Mesenchymal stem cell (in vitro differentiated cells and primary cell): Measurements from ENCODE around the gene RPS6KA5.

Experiments used
- DNase-seq: peaks from one replicate; pipeline ENCODE4 v3.0.0-alpha.2; 2013
- H2AFZ ChIP-seq: one replicate; pipeline ENCODE4 v1.6.1; 2013; ENCODE audit warnings: low read depth, mild to moderate bottlenecking, control low read depth, inconsistent platforms, low read length, moderate library complexity
- H2AK5ac ChIP-seq: 2 replicates; pipeline ENCODE4 v1.6.1; 2013; ENCODE audit warnings: low read length, moderate library complexity, mild to moderate bottlenecking, inconsistent platforms; ENCODE audit not compliant: severe bottlenecking
- H2BK120ac ChIP-seq: one replicate; pipeline ENCODE4 v1.6.1; 2013; ENCODE audit warnings: low read depth, mild to moderate bottlenecking, inconsistent platforms, low read length, moderate library complexity
- H2BK12ac ChIP-seq, 2 experiments: one replicate each; pipeline ENCODE4 v1.6.1; 2013; ENCODE audit warnings: inconsistent platforms in 2 of 2, low read length in 2 of 2, mild to moderate bottlenecking in 2 of 2, moderate library complexity in 2 of 2, control low read depth in 1 of 2
- H2BK15ac ChIP-seq: one replicate; pipeline ENCODE4 v1.6.1; 2013; ENCODE audit warnings: mild to moderate bottlenecking, low read depth, inconsistent platforms; ENCODE audit not compliant: poor library complexity, severe bottlenecking
- H2BK5ac ChIP-seq: 2 replicates; pipeline ENCODE4 v1.6.1; 2013; ENCODE audit warnings: low read depth, mild to moderate bottlenecking, low read length, control low read depth, inconsistent platforms; ENCODE audit not compliant: poor library complexity, severe bottlenecking
- H3K14ac ChIP-seq, 2 experiments: one replicate each; pipeline ENCODE4 v1.6.1; 2013; ENCODE audit warnings: inconsistent platforms in 2 of 2, low read length in 2 of 2, control low read depth in 1 of 2, mild to moderate bottlenecking in 1 of 2, moderate library complexity in 1 of 2
- H3K18ac ChIP-seq, 2 experiments: one replicate each; pipeline ENCODE4 v1.6.1; 2013; ENCODE audit warnings: inconsistent platforms in 2 of 2, low read length in 2 of 2, control low read depth in 1 of 2, low read depth in 1 of 2, mild to moderate bottlenecking in 1 of 2
- H3K23ac ChIP-seq, 2 experiments: one replicate each; pipeline ENCODE4 v1.6.1; 2013; ENCODE audit warnings: inconsistent platforms in 2 of 2, low read length in 2 of 2, mild to moderate bottlenecking in 2 of 2, moderate library complexity in 2 of 2, control low read depth in 1 of 2
- H3K27ac ChIP-seq: 2 replicates; pipeline ENCODE4 v1.5.1; 2013; ENCODE audit warnings: mild to moderate bottlenecking, moderate library complexity, low read length, control low read depth, inconsistent platforms; ENCODE audit not compliant: poor library complexity, severe bottlenecking
- H3K27me3 ChIP-seq, 2 experiments: 2 replicates each; pipeline versions ENCODE4 v1.6.1 to v1.7.0; 2013; ENCODE audit warnings: low read length in 2 of 2, mild to moderate bottlenecking in 2 of 2, moderate library complexity in 2 of 2, control low read depth in 1 of 2, inconsistent platforms in 1 of 2; ENCODE audit not compliant: control insufficient read depth in 1 of 2, insufficient read depth in 1 of 2
- H3K36me3 ChIP-seq, 2 experiments: 2 replicates each; pipeline versions ENCODE4 v1.6.1 to v1.7.0; 2013; ENCODE audit warnings: low read length in 2 of 2, control low read depth in 1 of 2, inconsistent platforms in 1 of 2, low read depth in 1 of 2, mild to moderate bottlenecking in 1 of 2; ENCODE audit not compliant: insufficient read depth in 2 of 2, control insufficient read depth in 1 of 2
- H3K4ac ChIP-seq, 2 experiments: one replicate each; pipeline ENCODE4 v1.6.1; 2013; ENCODE audit warnings: inconsistent platforms in 2 of 2, low read length in 2 of 2, mild to moderate bottlenecking in 2 of 2, moderate library complexity in 2 of 2, control low read depth in 1 of 2, low read depth in 1 of 2
- H3K4me1 ChIP-seq: 2 replicates; pipeline ENCODE4 v1.6.1; 2013; ENCODE audit warnings: low read depth, low read length, control low read depth; ENCODE audit not compliant: control insufficient read depth, insufficient read depth
- H3K4me2 ChIP-seq: 2 replicates; pipeline ENCODE4 v1.6.1; 2013; ENCODE audit warnings: low read length, mild to moderate bottlenecking, inconsistent platforms; ENCODE audit not compliant: poor library complexity, severe bottlenecking
- H3K4me3 ChIP-seq, 2 experiments: 2 replicates each; pipeline versions ENCODE4 v1.5.1 to v1.7.0; 2013; ENCODE audit warnings: low read length in 2 of 2, mild to moderate bottlenecking in 2 of 2, control low read depth in 1 of 2, low read depth in 1 of 2; ENCODE audit not compliant: insufficient read depth in 1 of 2
- H3K79me1 ChIP-seq: replicated peaks from 2 replicates; pipeline ENCODE4 v1.6.1; 2013; ENCODE audit warnings: mild to moderate bottlenecking, control low read depth, low read length, inconsistent platforms; ENCODE audit not compliant: poor library complexity, severe bottlenecking
- H3K9ac ChIP-seq: 2 replicates; pipeline ENCODE4 v1.7.0; 2013; ENCODE audit warnings: mild to moderate bottlenecking, low read length, moderate library complexity
- H3K9me3 ChIP-seq: 2 replicates; pipeline ENCODE4 v1.7.0; 2013; ENCODE audit warnings: mild to moderate bottlenecking, low read length; ENCODE audit not compliant: control insufficient read depth
- H4K8ac ChIP-seq: one replicate; pipeline ENCODE4 v1.6.1; 2013; ENCODE audit warnings: inconsistent platforms, mild to moderate bottlenecking, low read length, moderate library complexity
- H4K91ac ChIP-seq: one replicate; pipeline ENCODE4 v1.6.1; 2013; ENCODE audit warnings: mild to moderate bottlenecking, low read length, inconsistent platforms
- WGBS: methylation state at CpG from one replicate; pipeline ENCODE4 v1.1.7; 2013; ENCODE audit warnings: mixed read lengths; 5-methylcytosine and 5-hydroxymethylcytosine counted together

Gene RPS6KA5

DNA sequence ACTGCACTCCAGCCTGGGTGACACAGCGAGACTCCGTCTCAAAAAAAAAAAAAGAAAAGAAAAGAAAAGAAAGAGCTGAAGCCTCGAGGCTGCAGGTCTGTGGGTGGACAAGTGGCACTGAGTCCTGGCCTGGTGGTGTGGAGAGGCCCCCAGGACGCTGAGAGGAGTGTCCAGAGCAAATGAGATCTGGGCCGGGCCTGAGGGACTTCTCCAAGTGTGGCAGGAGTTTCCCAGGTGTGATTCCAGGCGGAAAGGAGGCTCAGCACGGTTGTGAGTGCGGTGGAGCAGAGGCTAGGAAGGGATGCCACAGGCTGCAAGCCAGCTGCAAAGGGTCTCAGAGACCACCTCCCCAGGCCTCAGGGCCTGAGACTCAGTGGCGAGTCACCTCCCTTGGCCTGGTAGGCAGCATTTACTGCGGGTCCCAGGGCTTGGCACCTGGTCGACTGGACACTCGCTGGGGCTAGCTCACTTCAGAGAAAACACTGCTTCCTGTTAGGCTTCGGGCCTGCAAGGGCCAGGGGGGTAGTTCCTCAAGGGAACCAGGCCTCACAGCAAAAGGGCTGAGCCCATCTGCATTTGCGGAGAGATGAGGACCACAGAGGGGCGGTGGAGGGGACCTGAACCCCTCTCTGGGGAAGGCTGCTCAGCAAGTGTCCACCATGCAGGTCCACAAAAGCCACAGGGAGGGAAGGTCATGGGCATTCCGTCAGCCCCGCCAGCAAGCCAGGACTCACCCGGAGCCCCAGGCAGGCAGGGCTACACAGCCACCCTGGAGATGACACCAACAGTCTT, 256.0 kb downstream of the RPS6KA5 start:
- peak overlapping the region; percentile 48 for H4K91ac ChIP-seq
- H3K4ac ChIP-seq: peak overlapping the region in 1 of 2 experiments; percentile 30
- H2AK5ac ChIP-seq: no peak overlapping the region
- H3K14ac ChIP-seq: peak overlapping the region in 1 of 2 experiments; percentile 46
- H3K23ac ChIP-seq: no peak overlapping the region
- no peak overlapping the region for H2BK15ac ChIP-seq
- H3K4me2 ChIP-seq: no peak overlapping the region
- H2BK120ac ChIP-seq: no peak overlapping the region
- H3K9me3 ChIP-seq: no peaks in the 10 kb centered on the region
- peak overlapping the region in 1 of 2 experiments; percentile 34 for H2BK12ac ChIP-seq
- no peak overlapping the region for H2AFZ ChIP-seq
- H3K9ac ChIP-seq: no peak overlapping the region
- peak overlapping the region; percentile 33 for H4K8ac ChIP-seq
- H3K18ac ChIP-seq: peak overlapping the region in 1 of 2 experiments; percentile 26
- no peak overlapping the region for H2BK5ac ChIP-seq
- H3K27ac ChIP-seq: no peak overlapping the region
- peaks cover 0 to 8% of the 10 kb centered on the region in 2 experiments for H3K36me3 ChIP-seq
- H3K79me1 ChIP-seq: peaks cover 46% of the 10 kb centered on the region
- H3K4me3 ChIP-seq: no peak overlapping the region
- 93% methylated on average over 18 of the region's 18 CpGs for WGBS
- no peak for DNase-seq
- no peaks in the 10 kb centered on the region for H3K27me3 ChIP-seq
- H3K4me1 ChIP-seq: peaks cover 42% of the 10 kb centered on the region

DNA sequence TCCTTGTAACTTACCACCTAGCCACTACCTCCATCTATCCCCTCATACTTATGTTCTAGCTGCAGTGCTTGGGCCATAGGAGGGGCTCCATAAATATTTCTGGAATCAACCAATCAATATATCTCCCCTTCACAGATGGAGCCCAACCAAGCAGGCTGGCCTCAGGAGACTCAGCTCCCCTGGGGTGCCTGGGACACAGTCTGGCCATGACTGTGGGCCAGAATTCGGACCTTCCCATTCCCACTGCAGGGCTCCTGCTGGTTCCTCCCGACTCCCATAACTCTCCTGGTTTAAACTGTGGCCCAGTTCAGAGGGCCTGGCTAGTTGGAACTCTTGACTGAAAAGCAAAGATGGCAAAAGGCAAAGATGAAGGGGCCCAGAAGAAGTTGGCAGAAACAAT, 257.2 kb downstream of the RPS6KA5 start:
- Histone ChIP-seq H2BK12ac (no peak overlapping the region), H3K4me3 (no peak overlapping the region), H2BK5ac (no peak overlapping the region), H3K79me1 (peaks cover 50% of the 10 kb centered on the region), H4K91ac (no peak overlapping the region), H2BK15ac (no peak overlapping the region), H3K14ac (no peak overlapping the region), H3K18ac (peak overlapping the region; percentile 6 to 60), H3K27ac (no peak overlapping the region), H3K36me3 (peaks cover 0 to 8% of the 10 kb centered on the region in 2 experiments), H3K23ac (no peak overlapping the region), H3K9me3 (no peaks in the 10 kb centered on the region), H3K4me2 (no peak overlapping the region), H2AK5ac (no peak overlapping the region), H3K9ac (no peak overlapping the region), H2AFZ (no peak overlapping the region), H3K4me1 (peaks cover 34% of the 10 kb centered on the region), H3K4ac (no peak overlapping the region), H3K27me3 (no peaks in the 10 kb centered on the region), H2BK120ac (no peak overlapping the region), H4K8ac (no peak overlapping the region)
- 83% methylated on average over 2 of the region's 2 CpGs for WGBS
- no peak for DNase-seq

DNA sequence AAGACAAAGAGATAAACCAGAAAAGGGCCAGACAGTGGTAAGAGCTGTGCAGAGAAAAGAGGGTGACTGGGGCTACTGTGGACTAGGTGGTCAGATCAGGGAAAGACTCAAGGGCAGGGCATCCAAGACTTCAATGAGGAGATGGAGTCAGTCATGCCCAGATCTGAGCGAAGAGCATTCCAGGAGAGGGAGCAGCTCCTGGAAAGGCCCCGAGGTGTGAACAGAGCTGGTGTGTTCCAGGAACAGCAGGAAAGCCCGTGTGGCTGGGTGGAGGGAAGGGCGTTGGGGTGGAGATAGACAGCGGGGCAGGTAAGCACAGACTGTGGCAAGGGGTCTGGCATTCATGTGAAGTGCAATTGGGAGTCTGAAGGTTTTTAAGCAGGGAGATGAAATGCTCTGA, 261.0 kb downstream of the RPS6KA5 start:
- Histone ChIP-seq H2BK5ac (no peak overlapping the region), H3K27ac (no peak overlapping the region), H3K18ac (peak overlapping the region in 1 of 2 experiments; percentile 58), H2AFZ (no peak overlapping the region), H3K79me1 (peaks cover 40% of the 10 kb centered on the region), H3K36me3 (peaks cover 0 to 1% of the 10 kb centered on the region in 2 experiments), H4K8ac (no peak overlapping the region), H2BK12ac (peak overlapping the region; percentile 7 to 84), H3K9me3 (no peaks in the 10 kb centered on the region), H3K9ac (no peak overlapping the region), H3K14ac (no peak overlapping the region), H3K27me3 (no peaks in the 10 kb centered on the region), H4K91ac (no peak overlapping the region), H3K4me2 (no peak overlapping the region), H2BK15ac (no peak overlapping the region), H3K23ac (no peak overlapping the region), H2AK5ac (no peak overlapping the region), H3K4ac (no peak overlapping the region), H3K4me3 (no peak overlapping the region), H3K4me1 (peaks cover 28% of the 10 kb centered on the region), H2BK120ac (no peak overlapping the region)
- WGBS: 93% methylated on average over 5 of the region's 5 CpGs
- DNase-seq: no peak

DNA sequence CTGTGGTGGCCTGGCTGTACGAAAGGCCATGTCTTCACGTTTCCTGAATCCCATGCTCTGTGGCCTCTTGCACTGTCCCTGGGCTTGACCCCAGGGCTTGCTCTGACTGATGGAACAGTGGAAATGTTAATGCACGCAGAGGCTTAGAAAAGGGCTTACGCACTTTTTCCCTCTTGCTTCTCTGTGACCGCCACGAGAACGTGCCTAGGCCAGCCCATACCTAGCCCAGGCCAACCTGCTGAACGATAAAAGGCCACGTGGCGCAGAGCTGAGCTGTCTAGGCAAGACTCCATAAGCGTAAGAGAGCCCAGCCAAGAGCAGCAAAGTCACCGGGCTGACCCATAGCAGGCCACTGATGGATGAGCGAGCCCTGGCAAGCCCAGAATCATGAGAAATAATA, 262.5 kb downstream of the RPS6KA5 start:
- Histone ChIP-seq H3K23ac (no peak overlapping the region), H3K27me3 (no peaks in the 10 kb centered on the region), H3K36me3 (no peaks in the 10 kb centered on the region), H3K4ac (peak overlapping the region in 1 of 2 experiments; percentile 29), H4K8ac (peak overlapping the region; percentile 10), H3K9ac (no peak overlapping the region), H3K14ac (peak overlapping the region in 1 of 2 experiments; percentile 13), H3K18ac (peak overlapping the region; percentile 79 to 87), H3K4me2 (no peak overlapping the region), H4K91ac (peak overlapping the region; percentile 75), H2BK120ac (no peak overlapping the region), H3K27ac (no peak overlapping the region), H3K4me3 (no peak overlapping the region), H2BK15ac (no peak overlapping the region), H3K9me3 (no peaks in the 10 kb centered on the region), H2BK5ac (no peak overlapping the region), H3K4me1 (peaks cover 20% of the 10 kb centered on the region), H2AFZ (no peak overlapping the region), H2BK12ac (peak overlapping the region; percentile 0 to 87), H2AK5ac (no peak overlapping the region), H3K79me1 (peaks cover 34% of the 10 kb centered on the region)
- 65% methylated on average over 13 of the region's 13 CpGs for WGBS
- DNase-seq: no peak
